Neural progenitor cell (in vitro differentiated cells): ENCODE results near the gene PACS1.

ENCODE experiments used
- CTCF ChIP-seq: fragments of 200-600 bp; sonication (generic); IDR thresholded peaks from 2 replicates; pipeline ENCODE4 v1.5.1; 2017; ENCODE audit warnings: antibody characterized with exemption, mild to moderate bottlenecking
- EZH2 ChIP-seq: fragments of 200-600 bp; sonication (generic); IDR thresholded peaks from 2 replicates; pipeline ENCODE4 v1.6.1; 2017; ENCODE audit warnings: antibody characterized with exemption, mild to moderate bottlenecking, moderate library complexity
- EZH2phosphoT487 ChIP-seq: fragments of 200-600 bp; sonication (generic); IDR thresholded peaks from 2 replicates; pipeline ENCODE4 v1.6.1; 2017; ENCODE audit warnings: antibody characterized with exemption

GRCh38 chr11:66221726-66222236 is 151.7 kb downstream of the PACS1 start:
- no peak for TF ChIP-seq CTCF
- no peak for TF ChIP-seq EZH2
- TF ChIP-seq EZH2phosphoT487: no peak
